Parathyroid adenoma (tissue), 2 donors: Measurements from ENCODE around the gene TIGAR.

Experiments used
- H2AFZ ChIP-seq: fragments of 300-600 bp; sonication (generic); one replicate; pipeline ENCODE4 v1.7.0; 2017; ENCODE audit warnings: antibody characterized with exemption, mild to moderate bottlenecking
- H3K27ac ChIP-seq: fragments of 300-600 bp; sonication (generic); one replicate; pipeline ENCODE4 v1.7.0; 2017
- H3K27me3 ChIP-seq: fragments of 300-600 bp; sonication (generic); one replicate; pipeline ENCODE4 v1.7.0; 2017; ENCODE audit warnings: low read length; ENCODE audit not compliant: control insufficient read depth, insufficient read depth
- H3K36me3 ChIP-seq: fragments of 300-600 bp; sonication (generic); one replicate; pipeline ENCODE4 v1.7.0; 2017; ENCODE audit warnings: low read length; ENCODE audit not compliant: control insufficient read depth, insufficient read depth
- H3K4me1 ChIP-seq: fragments of 300-600 bp; sonication (generic); one replicate; pipeline ENCODE4 v1.7.0; 2017; ENCODE audit warnings: control low read depth
- H3K4me2 ChIP-seq: fragments of 300-600 bp; sonication (generic); one replicate; pipeline ENCODE4 v1.7.0; 2017; ENCODE audit warnings: low read length
- H3K4me3 ChIP-seq: fragments of 300-600 bp; sonication (generic); one replicate; pipeline ENCODE4 v1.7.0; 2017; ENCODE audit warnings: low read depth, low read length
- H3K79me2 ChIP-seq: fragments of 300-600 bp; sonication (generic); one replicate; pipeline ENCODE4 v1.7.0; 2017; ENCODE audit warnings: control low read depth
- H3K9ac ChIP-seq: fragments of 300-600 bp; sonication (generic); one replicate; pipeline ENCODE4 v1.7.0; 2017; ENCODE audit warnings: mild to moderate bottlenecking
- H3K9me3 ChIP-seq: fragments of 300-600 bp; sonication (generic); one replicate; pipeline ENCODE4 v1.7.0; 2017; ENCODE audit warnings: low read length; ENCODE audit not compliant: control insufficient read depth
- TF ChIP-seq, protein P1 (sequence below): fragments of 300-600 bp; sonication (generic); IDR thresholded peaks from one replicate; pipeline ENCODE4 v1.7.0; 2017; ENCODE audit warnings: antibody characterized with exemption, mild to moderate bottlenecking
- donor health status: primary hyperparathyroidism.

TIGAR gene

DNA sequence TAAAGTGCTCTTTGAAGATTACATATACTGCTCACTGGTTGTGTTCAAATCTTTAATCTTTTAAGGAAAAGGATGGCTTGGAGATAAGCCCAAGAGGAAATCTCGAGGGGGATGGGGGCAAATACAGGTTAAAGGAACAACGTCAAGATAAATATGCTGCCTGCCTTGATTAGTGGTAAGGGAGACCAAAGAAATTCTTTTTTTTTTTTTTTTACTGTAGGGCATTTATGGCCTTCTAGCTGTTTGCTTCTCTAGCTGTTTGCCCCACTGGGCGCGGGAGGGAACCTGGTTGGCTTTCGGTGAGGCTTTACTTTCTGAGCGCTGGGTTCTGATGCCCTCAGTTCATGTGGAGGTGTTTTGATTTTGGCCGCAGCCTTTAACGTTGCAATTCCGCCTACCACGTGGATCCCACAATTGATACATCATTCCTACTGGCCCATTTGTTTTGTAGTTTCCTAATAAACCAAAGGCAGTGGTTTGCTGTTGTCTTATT, 41.8 kb upstream of the TIGAR start:
- Histone ChIP-seq H3K9ac (no peak overlapping the region), H3K4me1 (peaks cover 35% of the 10 kb centered on the region), H3K4me3 (no peak overlapping the region), H3K9me3 (no peaks in the 10 kb centered on the region), H3K79me2 (peaks cover 75% of the 10 kb centered on the region), H3K36me3 (no peaks in the 10 kb centered on the region), H2AFZ (no peak overlapping the region), H3K27me3 (no peaks in the 10 kb centered on the region), H3K27ac (no peak overlapping the region), H3K4me2 (no peak overlapping the region)
- TF ChIP-seq, protein P1, sequence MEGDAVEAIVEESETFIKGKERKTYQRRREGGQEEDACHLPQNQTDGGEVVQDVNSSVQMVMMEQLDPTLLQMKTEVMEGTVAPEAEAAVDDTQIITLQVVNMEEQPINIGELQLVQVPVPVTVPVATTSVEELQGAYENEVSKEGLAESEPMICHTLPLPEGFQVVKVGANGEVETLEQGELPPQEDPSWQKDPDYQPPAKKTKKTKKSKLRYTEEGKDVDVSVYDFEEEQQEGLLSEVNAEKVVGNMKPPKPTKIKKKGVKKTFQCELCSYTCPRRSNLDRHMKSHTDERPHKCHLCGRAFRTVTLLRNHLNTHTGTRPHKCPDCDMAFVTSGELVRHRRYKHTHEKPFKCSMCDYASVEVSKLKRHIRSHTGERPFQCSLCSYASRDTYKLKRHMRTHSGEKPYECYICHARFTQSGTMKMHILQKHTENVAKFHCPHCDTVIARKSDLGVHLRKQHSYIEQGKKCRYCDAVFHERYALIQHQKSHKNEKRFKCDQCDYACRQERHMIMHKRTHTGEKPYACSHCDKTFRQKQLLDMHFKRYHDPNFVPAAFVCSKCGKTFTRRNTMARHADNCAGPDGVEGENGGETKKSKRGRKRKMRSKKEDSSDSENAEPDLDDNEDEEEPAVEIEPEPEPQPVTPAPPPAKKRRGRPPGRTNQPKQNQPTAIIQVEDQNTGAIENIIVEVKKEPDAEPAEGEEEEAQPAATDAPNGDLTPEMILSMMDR: no peak

DNA sequence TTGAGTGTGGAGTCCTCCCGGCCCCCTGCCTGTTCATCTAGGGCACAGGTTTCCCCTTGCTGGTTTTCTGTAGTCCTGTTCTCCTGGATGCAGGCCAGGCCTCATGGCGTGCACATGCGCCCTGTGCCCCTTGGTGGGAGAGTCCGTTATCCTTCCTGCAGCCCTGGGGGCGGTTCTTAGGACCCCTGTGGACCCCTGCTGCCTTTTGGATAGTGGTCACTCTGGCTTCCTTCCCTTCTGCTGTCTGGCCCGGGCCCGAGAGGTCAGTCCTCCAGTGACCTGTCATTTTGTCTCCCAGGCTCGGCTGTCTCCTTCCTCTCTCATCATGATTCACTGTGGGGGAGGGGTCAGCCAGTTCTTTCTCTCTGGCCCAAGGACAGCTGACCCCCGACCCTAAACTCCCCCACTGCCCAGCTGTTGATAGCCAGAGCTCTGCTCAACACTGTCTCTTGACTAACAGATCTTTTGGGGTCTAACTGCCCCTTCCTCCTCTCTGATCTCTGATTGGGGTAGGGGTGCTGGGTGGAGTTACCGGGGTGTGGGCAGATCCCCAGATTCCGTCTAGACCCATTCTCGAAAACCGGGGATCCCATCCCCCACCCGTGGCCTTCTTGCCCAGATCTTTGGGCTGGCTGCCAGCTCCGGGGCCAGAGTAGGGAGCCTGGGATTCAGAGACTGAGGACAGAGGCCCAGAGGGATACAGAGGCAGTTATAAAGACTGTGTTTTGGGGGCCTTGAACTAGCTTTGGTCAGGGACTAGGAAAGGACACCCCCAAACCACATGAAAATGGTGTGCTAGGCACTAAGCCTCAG, 40.5 kb upstream of the TIGAR start:
- Histone ChIP-seq H3K4me2 (no peak overlapping the region), H3K79me2 (peaks cover 76% of the 10 kb centered on the region), H3K36me3 (no peaks in the 10 kb centered on the region), H3K27me3 (no peaks in the 10 kb centered on the region), H3K4me1 (peaks cover 35% of the 10 kb centered on the region), H3K4me3 (no peak overlapping the region), H3K9me3 (no peaks in the 10 kb centered on the region), H2AFZ (no peak overlapping the region), H3K27ac (no peak overlapping the region), H3K9ac (no peak overlapping the region)
- TF ChIP-seq, protein P1: no peak

DNA sequence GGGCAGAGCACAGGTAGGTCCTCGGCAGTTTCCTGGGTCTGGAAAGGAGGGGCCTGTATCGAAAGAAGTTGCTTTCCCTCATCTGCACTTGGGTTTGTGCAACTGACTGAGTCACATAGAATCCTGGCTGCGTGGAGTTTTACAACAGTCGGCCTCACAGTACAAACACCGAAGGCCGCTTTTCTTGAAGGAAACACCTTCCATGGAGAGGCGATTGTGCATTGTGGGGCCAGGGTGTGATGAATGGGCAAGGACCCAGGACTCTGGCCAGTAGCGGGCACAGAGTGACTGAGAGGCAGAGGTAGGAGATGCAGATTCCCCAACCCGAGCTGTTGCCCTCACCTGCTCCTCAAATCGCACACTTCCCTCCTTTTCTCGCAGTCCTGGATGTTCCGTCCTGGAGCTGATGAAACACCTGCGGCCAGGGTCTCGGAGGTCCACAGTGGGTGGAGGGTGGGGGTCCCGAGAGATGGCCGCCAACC, 39.8 kb upstream of the TIGAR start:
- H3K36me3 ChIP-seq: no peaks in the 10 kb centered on the region
- H2AFZ ChIP-seq: no peak overlapping the region
- H3K9me3 ChIP-seq: no peaks in the 10 kb centered on the region
- H3K79me2 ChIP-seq: peaks cover 75% of the 10 kb centered on the region
- no peak overlapping the region for H3K9ac ChIP-seq
- no peak overlapping the region for H3K27ac ChIP-seq
- TF ChIP-seq, protein P1: no peak
- no peak overlapping the region for H3K4me3 ChIP-seq
- H3K4me2 ChIP-seq: no peak overlapping the region
- peaks cover 33% of the 10 kb centered on the region for H3K4me1 ChIP-seq
- no peaks in the 10 kb centered on the region for H3K27me3 ChIP-seq

DNA sequence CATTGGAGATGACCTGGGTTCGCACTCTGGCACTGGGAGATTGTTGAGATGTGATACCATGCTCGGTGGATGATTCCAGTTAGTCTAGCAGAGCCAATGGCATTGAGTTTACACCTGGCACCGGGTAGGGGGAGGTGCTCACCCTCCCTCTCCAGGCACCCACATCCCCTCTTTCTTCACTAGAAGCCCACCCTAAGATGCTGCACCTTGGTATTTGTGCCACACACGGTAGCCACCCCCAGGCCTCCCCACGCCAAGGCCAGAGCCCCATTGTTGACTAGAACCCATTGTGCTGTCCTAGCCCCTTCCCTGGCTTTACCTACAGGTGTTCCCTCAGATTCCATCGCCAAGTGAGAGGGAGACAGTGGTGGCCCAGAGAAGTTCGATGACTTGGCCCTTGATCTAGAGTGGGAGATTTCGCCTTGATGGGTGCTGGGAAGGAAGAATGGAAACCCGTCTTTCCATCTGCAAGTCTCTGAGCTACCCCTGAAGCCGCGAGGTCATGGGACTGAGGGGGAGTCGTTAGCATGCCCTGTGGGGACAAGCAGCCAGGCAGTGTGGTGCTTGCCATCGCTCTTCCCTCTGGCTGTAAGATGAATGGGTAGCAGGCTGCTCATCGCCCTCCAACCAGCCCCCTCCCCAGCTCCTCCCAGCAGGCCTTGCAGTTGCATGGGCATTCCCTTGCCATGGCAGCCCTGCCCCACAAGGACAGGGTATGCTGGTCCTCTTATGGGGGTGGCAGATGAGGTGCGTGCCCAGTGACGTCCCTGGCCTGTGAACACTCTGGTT, 38.7 kb upstream of the TIGAR start:
- Histone ChIP-seq H3K36me3 (no peaks in the 10 kb centered on the region), H3K79me2 (peaks cover 71% of the 10 kb centered on the region), H3K4me3 (no peak overlapping the region), H3K4me2 (no peak overlapping the region), H3K27ac (no peak overlapping the region), H3K9me3 (no peaks in the 10 kb centered on the region), H2AFZ (no peak overlapping the region), H3K9ac (no peak overlapping the region), H3K4me1 (peaks cover 24% of the 10 kb centered on the region), H3K27me3 (no peaks in the 10 kb centered on the region)
- TF ChIP-seq, protein P1: no peak
